ENCODE measurements around the gene SALL1.

SALL1 gene

DNA sequence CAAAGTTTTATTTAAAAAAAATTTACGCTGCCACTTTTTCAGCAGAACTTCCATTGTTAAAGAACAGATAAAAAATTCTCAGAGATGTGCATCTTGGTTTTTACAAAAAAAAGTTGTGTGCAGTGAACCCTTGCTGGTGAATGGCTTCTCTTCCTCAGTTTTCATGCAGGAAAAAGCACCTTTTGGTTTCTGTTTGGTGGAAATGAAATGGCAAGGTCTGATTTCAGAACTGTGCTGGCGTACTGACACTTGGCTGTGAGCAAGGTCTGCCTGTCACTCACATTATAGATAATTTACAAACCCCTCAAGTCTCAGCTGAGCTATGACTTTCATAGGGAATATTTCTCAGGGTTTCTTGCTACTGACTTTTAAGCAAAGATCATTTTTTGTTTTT lies 5.7 kb upstream of the SALL1 start:
- DNase-seq (ENCODE audit: low read depth in 2 of 2): no peak

DNA sequence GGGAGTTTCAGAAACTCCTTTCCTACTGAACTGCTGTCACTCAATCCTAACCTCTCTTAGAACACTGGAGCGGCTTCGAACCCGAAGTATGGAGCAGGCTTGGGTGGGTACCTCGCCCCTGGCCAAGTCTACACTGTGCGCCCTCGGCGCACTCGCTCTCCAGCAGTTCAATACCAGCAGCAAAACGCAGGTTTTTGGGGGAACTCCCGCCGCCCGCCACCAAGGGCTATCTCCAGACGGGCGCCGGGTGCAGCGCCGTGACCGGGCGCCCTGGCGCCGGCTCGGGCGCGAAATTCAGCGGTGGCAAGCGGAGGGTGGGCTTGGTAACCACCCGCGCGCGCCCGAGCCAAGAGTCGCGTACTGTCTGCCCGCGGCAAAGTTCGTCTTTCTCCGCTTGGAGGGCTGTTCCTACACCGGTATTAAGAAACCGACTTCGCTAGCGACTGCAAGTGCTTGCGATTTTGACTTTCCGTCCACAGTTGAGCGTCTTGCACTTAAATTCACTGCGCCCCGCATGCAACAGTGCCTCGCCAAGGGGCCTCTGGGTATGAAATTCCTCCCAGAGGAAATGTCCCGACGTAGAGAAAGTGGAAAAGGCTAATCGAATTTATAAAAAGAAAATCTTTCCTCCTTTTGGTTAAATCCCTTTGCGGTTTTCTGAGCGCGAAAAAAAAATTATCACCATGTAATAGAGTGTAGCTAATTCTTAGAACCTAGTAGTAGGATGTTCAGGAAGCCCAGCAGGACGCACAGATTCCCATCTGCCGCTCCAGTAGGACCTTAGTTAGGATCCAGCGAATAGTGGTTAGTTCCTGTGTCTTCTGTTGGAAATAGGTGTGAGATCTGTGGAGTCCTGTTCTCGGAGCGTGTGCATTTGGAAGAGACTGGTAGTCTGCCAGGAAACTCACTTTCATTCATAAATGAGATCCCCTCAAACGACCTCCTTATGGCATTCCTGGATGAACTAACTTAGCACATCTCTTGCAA lies 5.0 kb upstream of the SALL1 start:
- DNase-seq (ENCODE audit: low read depth in 2 of 2): no peak

DNA sequence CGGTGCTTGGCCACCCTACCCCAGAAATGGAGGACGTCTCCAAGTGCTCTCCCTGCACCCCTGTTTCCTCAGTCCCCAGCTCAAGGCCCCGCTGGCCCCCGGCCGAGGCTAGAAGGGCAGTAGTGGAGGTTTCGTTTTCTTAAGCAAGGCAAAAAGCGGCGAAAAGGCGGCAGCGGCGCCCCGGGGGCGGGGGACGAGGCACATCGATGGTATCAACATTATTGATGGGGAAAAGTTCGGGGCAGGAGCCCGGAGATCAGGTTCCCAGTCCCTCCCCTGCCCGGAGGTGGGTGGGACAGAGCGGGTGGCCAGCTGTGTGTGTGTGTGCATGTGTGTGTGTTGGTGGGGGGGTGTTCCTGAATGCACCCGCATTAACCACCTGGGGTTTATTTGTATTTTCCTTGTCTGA lies 4.1 kb upstream of the SALL1 start:
- no peak for DNase-seq (ENCODE audit: low read depth in 2 of 2)

DNA sequence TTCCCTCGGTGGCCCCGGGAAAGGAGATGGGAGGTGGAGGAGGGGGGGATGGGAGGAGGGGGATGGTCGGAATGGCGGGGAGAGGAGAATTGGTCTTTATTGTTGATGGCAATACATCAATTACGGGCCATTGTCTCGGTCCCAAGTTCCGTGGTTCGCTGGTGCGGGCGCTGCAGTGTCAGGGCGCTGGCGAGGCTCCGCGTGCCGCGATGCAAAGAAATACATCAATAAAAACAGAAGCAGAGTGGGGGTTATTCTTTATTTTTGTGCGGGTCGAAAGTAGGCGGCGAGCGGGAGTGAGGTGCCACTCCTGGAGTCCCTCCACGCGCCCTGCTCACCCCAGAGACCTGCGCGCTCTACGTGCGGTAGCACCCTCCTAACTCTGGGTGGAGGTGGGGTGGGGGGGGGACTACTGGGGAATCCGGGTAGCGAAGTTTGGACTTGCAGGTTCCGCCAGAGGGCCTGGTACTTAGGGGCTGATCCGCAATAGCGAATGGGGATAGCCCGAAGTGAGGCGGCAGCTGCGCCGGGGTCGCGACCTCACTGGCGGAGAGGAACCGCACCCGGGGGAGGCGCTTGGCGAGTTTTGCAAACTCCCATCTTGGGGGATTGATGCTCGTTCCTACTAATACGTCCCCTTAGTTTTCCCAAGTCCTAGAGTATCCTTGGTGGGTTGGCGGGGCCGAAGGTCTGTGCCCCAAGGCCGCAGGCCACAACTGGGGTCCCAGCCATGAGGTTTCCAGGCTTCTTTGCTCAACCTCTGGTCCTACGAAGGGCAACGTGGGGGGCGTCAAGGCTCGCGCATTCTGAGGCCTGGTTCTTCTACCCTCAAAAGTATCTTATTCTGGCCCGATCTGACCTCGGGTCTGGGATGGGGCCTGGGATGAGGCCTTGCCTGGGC lies 3.5 kb upstream of the SALL1 start:
- DNase-seq (ENCODE audit: low read depth in 2 of 2): no peak

DNA sequence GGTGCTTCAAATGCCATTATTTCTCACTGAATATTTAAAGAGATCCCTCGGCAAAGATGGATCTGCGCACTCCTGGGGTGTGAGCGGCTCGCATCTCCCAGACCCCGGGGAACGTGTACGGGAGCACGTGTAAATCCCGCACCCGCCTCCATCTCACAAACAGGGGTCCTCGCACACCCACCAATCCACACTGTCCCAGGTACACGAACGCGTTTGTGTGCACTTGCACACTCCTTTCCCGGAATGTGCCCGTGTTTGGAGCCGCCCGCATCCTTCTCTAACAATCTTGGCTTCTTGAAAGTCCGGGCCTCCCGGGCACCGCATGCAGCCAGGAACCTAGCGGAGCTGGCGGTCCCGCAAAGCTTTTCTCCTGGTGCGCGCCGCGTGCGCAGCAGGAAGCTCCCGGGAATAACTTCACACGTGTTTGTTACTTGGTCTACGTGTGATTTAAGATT lies 2.5 kb upstream of the SALL1 start:
- no peak for DNase-seq (ENCODE audit: low read depth in 2 of 2)

DNA sequence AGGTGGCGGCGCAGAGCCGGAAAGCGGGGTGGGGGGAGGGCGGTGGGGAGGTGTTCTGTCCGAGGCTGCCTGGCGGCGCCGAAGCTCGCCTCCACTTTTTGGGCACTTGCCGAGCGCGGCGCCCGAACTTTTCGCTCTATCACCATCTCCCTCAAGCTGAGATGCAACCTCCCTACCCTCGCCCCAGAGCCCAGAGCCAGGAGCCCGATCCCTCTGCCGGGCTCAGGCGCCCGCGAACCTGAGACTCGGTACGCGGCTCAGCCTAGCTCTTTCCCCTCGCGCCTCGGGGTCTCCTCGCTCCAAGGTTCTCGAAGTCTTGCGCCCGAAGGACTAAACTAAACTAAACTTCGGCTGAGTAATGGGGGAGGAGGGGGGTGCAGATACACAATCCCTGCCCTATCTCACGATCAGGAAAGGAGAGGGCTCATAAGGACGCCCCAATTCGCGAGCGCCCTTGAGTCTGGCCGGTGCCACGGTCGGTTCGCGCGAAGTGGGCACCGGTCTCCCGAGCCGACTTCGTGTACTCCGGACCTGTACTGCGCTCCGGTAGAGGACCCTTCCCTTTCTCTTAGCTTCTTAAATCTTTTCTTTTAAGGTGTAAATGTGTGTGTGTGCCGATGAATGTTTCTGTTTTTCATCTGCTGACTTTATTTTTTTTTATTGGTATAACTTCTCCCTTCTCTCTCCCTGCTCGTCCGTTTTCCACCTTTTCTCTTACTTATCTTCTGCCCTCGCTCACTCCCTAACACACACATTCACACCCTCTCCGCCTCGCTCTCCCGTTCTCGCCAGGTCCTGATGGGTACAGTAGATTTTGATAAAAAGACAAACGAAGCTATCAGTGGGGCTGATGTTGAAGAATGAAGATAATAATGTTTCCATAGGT lies 1.9 kb upstream of the SALL1 start:
- DNase-seq (ENCODE audit: low read depth in 2 of 2): no peak

DNA sequence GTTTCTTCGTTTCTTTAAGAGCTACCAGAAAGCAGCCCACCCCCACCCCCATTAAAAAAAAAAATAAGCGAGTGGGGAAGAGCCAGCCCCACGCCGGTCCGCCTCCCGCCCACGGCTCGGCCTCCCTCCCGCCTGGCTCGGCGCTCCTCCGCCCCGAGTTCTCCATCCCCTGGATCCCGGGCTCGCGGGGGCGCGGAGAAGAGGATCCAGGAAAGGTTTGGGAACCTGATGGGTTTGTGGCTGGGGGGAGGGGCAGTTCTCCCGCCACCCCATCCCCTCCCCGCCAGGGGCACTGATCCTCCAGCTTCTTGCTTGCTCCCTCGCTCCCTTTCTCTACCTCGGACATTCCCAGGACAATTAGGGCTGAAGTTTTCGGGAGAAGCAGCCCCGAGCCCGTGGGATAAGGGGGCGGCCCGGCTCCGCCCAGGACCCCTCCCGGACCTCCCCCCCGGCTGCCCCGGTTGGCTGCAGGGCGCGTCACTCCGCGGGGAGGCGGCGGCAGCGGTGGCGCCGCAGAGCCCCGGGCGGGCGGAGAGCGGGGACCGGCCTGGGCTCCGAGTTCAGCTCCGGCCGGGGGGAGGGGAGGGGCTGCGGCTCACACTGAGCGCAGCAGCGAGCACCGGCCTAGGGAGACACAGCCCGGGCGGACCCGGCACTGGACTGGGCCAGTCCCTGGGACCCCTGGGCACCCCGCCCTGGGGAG lies 1.0 kb upstream of the SALL1 start:
- DNase-seq (ENCODE audit: low read depth in 2 of 2): no peak

DNA sequence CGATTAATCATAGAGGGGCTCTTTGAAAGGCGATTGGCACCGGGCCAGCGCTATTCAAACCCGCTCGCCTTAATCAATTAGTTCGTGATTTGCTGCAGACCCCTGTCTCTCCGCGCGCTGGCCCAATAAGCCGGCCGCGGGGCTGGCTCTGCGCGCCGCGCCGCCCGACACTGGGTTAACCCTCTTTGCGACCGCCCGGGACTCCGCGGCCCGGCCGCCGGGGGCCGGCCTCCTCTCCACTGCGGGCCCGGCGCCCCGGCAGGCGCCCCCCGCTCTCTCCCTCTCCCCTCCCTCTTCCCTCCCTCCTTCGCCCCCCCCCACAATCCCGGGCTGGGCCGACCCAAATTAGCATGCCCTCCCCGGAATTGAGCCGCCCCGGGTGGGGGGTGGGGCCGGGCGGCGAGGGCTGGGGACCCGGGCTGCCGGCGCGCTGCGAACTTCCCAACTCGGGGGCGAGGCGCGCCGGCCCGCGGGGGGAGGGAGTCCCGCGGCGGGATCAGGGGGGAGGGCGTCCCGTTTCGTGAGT lies 428 bp upstream of the SALL1 start:
- DNase-seq (ENCODE audit: low read depth in 2 of 2): no peak

DNA sequence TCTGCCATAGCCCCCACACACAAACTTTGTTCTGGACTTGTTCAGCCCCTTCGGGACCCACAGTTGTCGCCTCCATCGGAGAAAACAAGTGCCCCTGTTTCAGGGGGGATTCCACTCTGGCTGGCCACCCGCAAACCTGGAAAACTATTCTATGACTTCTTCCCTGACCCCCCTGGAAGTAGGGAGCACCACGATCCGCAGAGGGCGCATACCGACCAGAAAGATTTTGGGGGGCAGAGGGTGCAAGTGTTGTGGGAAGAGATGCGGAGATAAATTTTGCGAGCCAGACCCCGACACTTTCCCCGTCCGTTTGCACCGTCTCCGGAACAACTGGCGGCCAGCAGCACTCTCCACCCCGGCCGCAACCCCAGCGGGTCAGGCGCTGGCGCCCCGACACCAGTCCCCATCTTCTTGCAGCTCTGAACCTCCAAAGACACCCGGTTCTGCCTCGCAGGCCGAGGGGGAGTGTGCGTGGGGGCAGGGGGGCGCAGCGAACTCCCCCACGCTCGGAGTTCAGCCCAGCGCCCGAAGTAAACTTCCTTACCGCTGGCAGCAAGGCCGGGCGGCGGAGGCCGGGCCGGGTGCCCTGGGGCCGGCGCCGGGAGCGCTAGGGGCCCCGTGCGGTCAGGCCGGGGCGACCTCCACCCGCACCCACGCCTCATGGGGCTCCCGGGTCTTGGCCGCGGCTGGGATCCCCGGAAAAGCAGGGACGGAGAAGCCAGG lies 744 bp downstream of the SALL1 start:
- DNase-seq (ENCODE audit: low read depth in 2 of 2): no peak

DNA sequence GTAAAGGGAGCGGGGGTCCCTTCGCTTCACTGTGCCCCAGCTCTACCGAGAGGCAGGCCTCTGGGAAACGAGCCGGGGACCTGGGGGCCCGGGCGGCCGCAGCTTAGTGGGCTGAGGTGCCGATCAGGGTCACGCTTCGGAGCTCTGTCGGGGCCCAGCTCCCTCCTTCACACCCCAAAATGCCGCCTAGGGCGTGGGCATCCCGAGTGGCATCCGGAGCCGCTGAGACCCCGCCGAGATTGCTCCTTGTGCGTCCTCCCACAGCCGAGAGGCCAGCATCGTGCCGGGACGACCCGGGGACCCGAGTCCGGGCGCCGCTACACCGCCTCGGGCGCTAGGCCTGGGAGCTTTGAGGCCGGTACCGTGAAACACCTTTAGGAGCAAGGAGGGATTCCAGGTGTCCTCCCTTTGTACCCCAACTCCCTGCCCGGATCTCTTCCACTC lies 1.3 kb downstream of the SALL1 start:
- no peak for DNase-seq (ENCODE audit: low read depth in 2 of 2)

DNA sequence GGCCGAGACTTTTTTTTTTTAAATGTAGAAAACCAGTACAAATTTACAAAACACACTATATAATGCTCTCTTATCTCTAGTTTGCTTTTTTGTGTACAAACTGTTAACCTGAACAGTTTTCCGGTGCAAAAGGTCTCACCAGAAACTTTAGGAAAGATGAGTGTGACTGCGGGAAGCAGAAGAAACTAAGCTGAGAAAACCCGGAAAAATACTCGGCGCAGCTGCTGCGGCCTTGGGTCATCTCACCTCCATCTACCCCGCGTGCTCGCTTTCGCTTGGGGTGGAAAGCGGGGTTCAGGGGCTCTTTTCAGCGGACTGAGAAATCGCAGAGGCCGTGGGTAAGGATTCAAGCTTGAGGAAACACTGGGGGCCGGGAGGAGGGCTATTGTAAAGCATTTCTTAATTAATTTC lies 1.8 kb downstream of the SALL1 start:
- DNase-seq (ENCODE audit: low read depth in 2 of 2): no peak

DNA sequence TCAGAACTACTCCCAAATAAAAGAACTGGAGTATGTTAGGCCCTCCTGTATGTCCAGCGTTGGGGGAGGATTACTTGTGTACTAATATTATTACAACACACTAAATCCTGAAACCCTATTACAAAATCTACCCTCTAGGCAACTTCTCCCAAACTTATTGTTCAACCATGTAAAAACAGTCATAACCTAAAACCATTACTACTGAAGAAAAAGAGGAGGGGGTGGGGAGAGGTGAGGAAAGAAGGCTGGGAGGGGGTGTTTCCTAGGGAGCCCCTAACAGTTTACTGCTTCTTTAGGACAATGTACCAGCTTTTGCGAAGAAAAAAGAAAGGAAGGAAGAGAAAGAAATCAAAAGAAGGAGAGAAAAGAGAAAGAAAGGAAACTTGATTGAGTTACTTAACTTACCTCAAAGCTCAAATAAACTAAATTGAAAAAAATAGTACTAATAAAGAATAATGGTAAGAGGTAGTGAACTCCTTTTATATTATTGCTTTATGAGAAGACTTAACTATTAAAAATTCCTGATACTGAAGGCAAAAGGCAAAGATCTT lies 2.3 kb downstream of the SALL1 start:
- no peak for DNase-seq (ENCODE audit: low read depth in 2 of 2)

DNA sequence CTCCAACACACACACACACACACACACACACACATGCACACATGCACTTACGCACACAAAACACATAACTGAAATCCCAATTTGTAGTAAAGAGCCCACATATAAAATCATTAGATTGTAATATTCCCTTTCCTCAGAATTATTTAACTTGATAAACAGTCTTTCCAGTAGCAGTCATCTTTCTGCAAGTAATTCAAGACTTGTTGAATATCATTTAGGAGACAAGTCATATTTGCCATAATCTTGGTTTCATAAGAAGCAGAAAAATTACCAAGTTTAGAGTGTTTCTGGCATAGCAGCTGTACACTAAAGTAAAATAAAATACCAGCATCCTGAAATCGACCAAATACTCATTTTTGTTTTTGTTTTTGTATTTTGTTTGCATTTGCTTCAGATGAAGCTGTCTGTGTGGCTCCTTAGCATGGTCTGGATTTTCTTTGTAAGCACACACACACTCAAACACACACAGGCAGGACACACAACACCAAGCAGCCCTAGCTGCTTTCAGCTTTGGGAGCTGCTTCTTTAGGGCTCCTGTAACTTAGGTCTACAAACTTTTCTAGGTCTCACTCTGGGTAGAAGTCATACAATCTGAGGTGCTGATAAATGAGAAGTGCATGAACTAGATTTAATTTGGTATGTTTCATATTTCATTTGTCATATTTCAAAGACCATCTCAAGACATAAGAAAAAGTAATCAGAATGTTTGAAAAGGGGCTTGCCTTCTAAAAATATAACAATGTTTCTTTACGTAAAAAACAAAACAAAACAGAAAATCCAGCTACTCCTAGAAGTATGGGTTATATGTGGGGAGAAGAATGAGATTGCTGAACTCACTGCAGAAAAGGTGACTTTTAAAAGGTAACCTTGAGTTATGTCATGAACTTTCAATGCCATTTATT lies 3.0 kb downstream of the SALL1 start:
- DNase-seq (ENCODE audit: low read depth in 2 of 2): no peak

DNA sequence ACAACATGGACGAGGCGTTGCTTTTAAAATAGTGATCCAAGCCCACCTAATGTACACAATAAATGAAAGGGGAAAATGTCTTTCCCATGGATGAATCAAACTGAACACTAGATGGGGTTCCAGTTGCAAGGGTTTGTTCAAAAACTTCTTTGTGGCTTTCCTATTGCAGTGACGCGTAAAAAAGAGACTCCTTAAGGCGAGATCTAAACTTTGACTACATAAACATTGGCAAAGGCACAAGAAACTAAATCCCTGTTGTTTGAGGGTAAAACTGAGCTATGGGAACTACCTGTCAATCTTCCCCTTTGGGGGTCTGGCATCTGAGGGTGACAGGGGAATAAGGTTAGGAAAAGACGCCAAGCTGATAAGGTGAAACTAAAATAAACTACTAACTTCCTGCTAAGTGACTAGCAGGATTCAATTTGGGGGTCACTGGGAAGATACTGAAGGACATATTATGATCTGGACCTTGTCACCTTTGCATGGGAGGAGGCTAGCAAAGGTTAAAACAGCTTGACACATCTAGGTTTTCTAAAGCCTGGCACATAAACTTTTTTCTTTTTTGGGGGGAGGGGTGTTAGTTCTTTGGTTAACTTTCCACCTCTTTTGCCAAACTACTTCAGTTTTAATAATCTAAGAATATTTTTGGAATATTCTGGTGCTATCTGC lies 4.7 kb downstream of the SALL1 start:
- no peak for DNase-seq (ENCODE audit: low read depth in 2 of 2)

DNA sequence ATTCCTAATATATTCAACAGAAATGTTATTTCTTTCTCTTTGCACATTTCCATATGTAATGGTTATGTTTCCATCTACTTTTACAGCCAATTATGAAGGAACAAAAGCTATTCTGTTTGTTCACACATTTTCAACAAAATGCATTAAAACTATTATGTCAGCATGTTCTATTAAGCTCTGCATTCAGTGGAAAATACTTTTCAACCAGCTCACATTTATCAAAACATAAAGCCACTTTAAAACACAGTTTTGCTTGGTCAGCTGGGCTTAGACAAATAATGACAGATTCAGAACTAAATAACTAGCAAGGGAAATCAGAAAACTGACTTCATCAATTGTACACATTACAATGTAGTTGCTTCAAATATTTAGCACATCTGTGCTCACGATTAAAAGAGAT lies 6.9 kb downstream of the SALL1 start:
- no peak for DNase-seq (ENCODE audit: low read depth in 2 of 2)

DNA sequence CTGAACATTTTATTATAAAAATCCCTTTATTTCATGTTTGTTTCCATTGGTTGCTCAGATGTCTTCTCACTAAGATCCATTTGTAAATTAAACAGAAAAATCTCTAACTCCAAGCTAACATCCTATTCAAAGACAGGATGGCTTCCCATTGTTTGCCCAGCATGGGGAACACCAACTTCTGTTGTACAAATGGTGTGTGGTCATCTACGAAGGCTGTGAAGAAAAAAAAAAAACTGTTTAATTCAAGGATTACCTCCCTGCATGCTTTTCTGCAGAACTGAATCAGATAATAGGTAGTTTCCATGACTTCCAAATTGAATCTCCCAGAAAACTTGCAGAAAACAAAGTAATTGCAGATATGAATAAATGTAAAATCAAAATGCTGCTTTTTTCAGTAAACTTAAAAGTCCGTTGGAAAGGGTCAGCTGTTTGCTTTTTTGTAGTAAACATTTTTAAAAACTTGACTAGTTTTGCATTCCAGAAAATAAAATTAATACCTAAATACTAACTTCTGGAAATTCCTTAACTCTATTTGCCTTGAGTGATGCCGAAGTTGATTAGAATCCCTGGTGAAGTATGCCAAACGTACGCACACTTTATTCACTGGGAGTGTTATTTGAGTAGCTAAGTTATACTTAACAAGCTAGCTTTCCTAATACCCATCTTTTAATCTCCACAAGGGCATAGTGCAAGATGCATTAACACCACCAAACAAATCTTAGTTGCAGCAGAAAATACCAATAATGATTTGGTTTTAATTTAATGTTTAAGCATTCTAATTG lies 7.7 kb downstream of the SALL1 start:
- DNase-seq (ENCODE audit: low read depth in 2 of 2): no peak

DNA sequence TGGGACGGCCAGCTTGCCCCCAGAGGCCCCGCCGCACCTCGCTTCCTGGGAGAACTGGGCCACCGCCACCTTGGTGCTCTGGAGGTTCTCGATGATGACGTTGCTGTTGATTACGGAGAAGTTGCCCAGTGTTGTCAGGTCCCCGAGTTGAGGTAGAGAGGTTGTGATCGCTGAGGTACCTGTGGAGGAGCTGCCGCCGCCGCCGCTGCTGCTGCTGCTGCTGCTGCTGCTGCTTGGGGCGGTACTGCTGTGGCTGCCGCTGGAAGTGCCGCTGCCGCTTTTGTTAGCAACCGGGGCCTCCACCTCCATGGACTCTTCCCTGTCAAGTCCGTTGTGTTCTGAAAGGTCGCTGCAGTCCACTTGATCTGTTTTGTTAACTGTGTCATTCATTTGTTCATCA lies 9.5 kb downstream of the SALL1 start:
- DNase-seq (ENCODE audit: low read depth in 2 of 2): no peak

Data from activated CD8-positive, alpha-beta memory T cell treated with anti-CD3 and anti-CD28 coated beads for 4 hours (primary cell).